Left lobe of liver (tissue), 2 donors: Measurements from ENCODE around the gene TUBGCP2. TPM values are rescaled to one million over a fixed set of nuclear protein-coding genes. Genes with fewer than 3 reads are reported as not detected.

Source experiments
- ATAC-seq: fragments of 200-7000 bp; cut with Tn5 transposase; one replicate; pipeline ENCODE4 v1.9.1; 2020; ENCODE audit warnings: mild to moderate bottlenecking, moderate library complexity
- DNase-seq: peaks from one replicate; pipeline ENCODE4 v3.0.0-alpha.2; 2020; ENCODE audit warnings: low spot score
- total RNA-seq: library from RNA; stranded (reverse); gene quantifications from one replicate; pipeline ENCODE4 v1.2.1, GENCODE V29; 2021
- donor health status: DM: no; HTN: no; CAD: no; lungs with moderate emphysema.
- donor health status: DM: no; HTN: yes; CAD: no.

TUBGCP2 gene
- total RNA-seq, 1 donor from 2014 or later = 25.7 TPM

GRCh38 chr10:133251388-133252222 lies 57.1 kb downstream of the TUBGCP2 start:
- ATAC-seq = no peak
- no peak for DNase-seq

- DNase-seq (no peak), ATAC-seq (peak; percentile 65)
Observed at GRCh38 chr10:133249975-133250754, 58.5 kb downstream of the TUBGCP2 start.

- DNase-seq (no peak), ATAC-seq (no peak)
Observed at GRCh38 chr10:133249094-133249780, 59.4 kb downstream of the TUBGCP2 start.

GRCh38 chr10:133248334-133248715 lies 60.3 kb downstream of the TUBGCP2 start:
- no peak for DNase-seq
- no peak for ATAC-seq

- DNase-seq = no peak
- ATAC-seq = no peak
Observed at GRCh38 chr10:133247681-133248333, 60.9 kb downstream of the TUBGCP2 start.

GRCh38 chr10:133246236-133246626 lies 62.4 kb downstream of the TUBGCP2 start:
- ATAC-seq = no peak
- no peak for DNase-seq

GRCh38 chr10:133245439-133246235 lies 63.0 kb downstream of the TUBGCP2 start:
- no peak for DNase-seq
- ATAC-seq = no peak

- no peak for ATAC-seq
Observed at GRCh38 chr10:133243593-133243992, 65.1 kb downstream of the TUBGCP2 start.

GRCh38 chr10:133242611-133243356 lies 65.9 kb downstream of the TUBGCP2 start:
- ATAC-seq = no peak
- no peak for DNase-seq

More at GRCh38 chr10:133243593-133243992, 65.1 kb downstream of the TUBGCP2 start:
- DNase-seq = no peak

GRCh38 chr10:133241501-133242205 lies 67.0 kb downstream of the TUBGCP2 start:
- DNase-seq = no peak
- no peak for ATAC-seq

- DNase-seq (no peak), ATAC-seq (no peak)
Observed at GRCh38 chr10:133239990-133240389, 68.7 kb downstream of the TUBGCP2 start.

- ATAC-seq = no peak
- no peak for DNase-seq
Observed at GRCh38 chr10:133238466-133238804, 70.2 kb downstream of the TUBGCP2 start.

GRCh38 chr10:133237588-133238465 lies 70.8 kb downstream of the TUBGCP2 start, which contains the start of gene VENTX:
Gene VENTX (plus strand): TSS chr10:133237855. CDS start chr10:133237915, 60 bp downstream.
- DNase-seq (no peak), ATAC-seq (no peak)

GRCh38 chr10:133237241-133237587 lies 71.5 kb downstream of the TUBGCP2 start:
- no peak for DNase-seq
- no peak for ATAC-seq

- DNase-seq (no peak), ATAC-seq (peak; percentile 42)
Observed at GRCh38 chr10:133236401-133237240, 72.1 kb downstream of the TUBGCP2 start.

- DNase-seq (no peak), ATAC-seq (peak; percentile 25)
Observed at GRCh38 chr10:133235932-133236331, 72.7 kb downstream of the TUBGCP2 start.
